ENCODE data around the gene MYORG. TPM values are rescaled to one million over a fixed set of nuclear protein-coding genes. Genes with fewer than 3 reads are reported as not detected.
"Not testable (repeated sequence)": the region's sequence is repeated elsewhere in the genome, so short reads cannot be mapped to it uniquely, and the experiment has no call there.

MYORG gene
- total RNA-seq, 2 experiments from 2014 or later: 0.98 to 3.9 TPM

GRCh38 chr9:34369636-34370035, 7.1 kb downstream of the MYORG start:
- H3K79me2 ChIP-seq (ENCODE audit: insufficient read depth, low read depth, low read length): no peaks in the 10 kb centered on the region
- TF ChIP-seq EZH2phosphoT487 (IDR thresholded peaks at IDR 0.05; ENCODE audit: borderline replicate concordance, low read depth, low read length) (no peak), CTCF (conservative IDR thresholded peaks at IDR 0.05; ENCODE audit: low read length) (no peak)
- no peak for DNase-seq (ENCODE audit: low spot score)
- H3K27ac ChIP-seq (ENCODE audit: low read depth, low read length, poor library complexity, severe bottlenecking): no peak overlapping the region
- intact Hi-C loops (cut with micrococcal nuclease; ENCODE audit: unreplicated experiment): no loop called here
- no peak overlapping the region for H2AFZ ChIP-seq (ENCODE audit: low read length)
- H3K4me1 ChIP-seq (ENCODE audit: insufficient read depth, low read length, poor library complexity, severe bottlenecking): no peaks in the 10 kb centered on the region
- BruUV-seq (replicated peaks): no TSS peak
- ChIA-PET POLR2A (interaction anchor here (0.6 kb wide), 1 partner anchor 126 kb away, joined by 3 read pairs; no protein-coding TSS in a partner anchor), CTCF (ENCODE audit: unreplicated experiment) (no interaction called here)
- H3K9me2 ChIP-seq (ENCODE audit: insufficient read depth, low read length): no peaks in the 10 kb centered on the region
- no peaks in the 10 kb centered on the region; the same call in 1 of the 2 replicates for H3K36me3 ChIP-seq (ENCODE audit: insufficient read depth, low read length)
- H3K4me2 ChIP-seq (ENCODE audit: low read length): no peak overlapping the region
- H3K9me3 ChIP-seq (ENCODE audit: low read length): no peaks in the 10 kb centered on the region
- no peak overlapping the region for H3K4me3 ChIP-seq (ENCODE audit: low read depth, low read length, poor library complexity, severe bottlenecking)
- no peaks in the 10 kb centered on the region for H4K20me1 ChIP-seq (ENCODE audit: insufficient read depth, low read length)

GRCh38 chr9:34368796-34369195, 7.9 kb downstream of the MYORG start:
- H3K4me3 ChIP-seq (ENCODE audit: low read depth, low read length, poor library complexity, severe bottlenecking); H2AFZ ChIP-seq (ENCODE audit: low read length); H3K9me3 ChIP-seq (ENCODE audit: low read length); H3K4me1 ChIP-seq (ENCODE audit: insufficient read depth, low read length, poor library complexity, severe bottlenecking); DNase-seq (ENCODE audit: low spot score); CTCF ChIA-PET (ENCODE audit: unreplicated experiment); H3K4me2 ChIP-seq (ENCODE audit: low read length); H3K79me2 ChIP-seq (ENCODE audit: insufficient read depth, low read depth, low read length); H3K27ac ChIP-seq (ENCODE audit: low read depth, low read length, poor library complexity, severe bottlenecking); H4K20me1 ChIP-seq (ENCODE audit: insufficient read depth, low read length); intact Hi-C loops (cut with micrococcal nuclease; ENCODE audit: unreplicated experiment); BruUV-seq (replicated peaks); H3K9me2 ChIP-seq (ENCODE audit: insufficient read depth, low read length); H3K36me3 ChIP-seq (ENCODE audit: insufficient read depth, low read length): not testable (repeated sequence)
- POLR2A ChIA-PET: interaction anchor here (0.6 kb wide), 1 partner anchor 127 kb away, joined by 3 read pairs; no protein-coding TSS in a partner anchor

- H4K20me1 ChIP-seq (ENCODE audit: insufficient read depth, low read length); H2AFZ ChIP-seq (ENCODE audit: low read length); BruUV-seq (replicated peaks); H3K4me1 ChIP-seq (ENCODE audit: insufficient read depth, low read length, poor library complexity, severe bottlenecking); H3K4me3 ChIP-seq (ENCODE audit: low read depth, low read length, poor library complexity, severe bottlenecking); H3K9me2 ChIP-seq (ENCODE audit: insufficient read depth, low read length); H3K4me2 ChIP-seq (ENCODE audit: low read length); DNase-seq (ENCODE audit: low spot score); H3K9me3 ChIP-seq (ENCODE audit: low read length); intact Hi-C loops (cut with micrococcal nuclease; ENCODE audit: unreplicated experiment); H3K36me3 ChIP-seq (ENCODE audit: insufficient read depth, low read length); H3K27ac ChIP-seq (ENCODE audit: low read depth, low read length, poor library complexity, severe bottlenecking); H3K79me2 ChIP-seq (ENCODE audit: insufficient read depth, low read depth, low read length); CTCF ChIA-PET (ENCODE audit: unreplicated experiment): not testable (repeated sequence)
- POLR2A ChIA-PET: interaction anchor here (0.6 kb wide), 1 partner anchor 13 kb away, joined by 3 read pairs; no protein-coding TSS in a partner anchor
These were observed 8.8 kb downstream of the MYORG start for GRCh38 chr9:34367751-34368410.
